Suprapubic skin (tissue), 4 donors: ENCODE results near the gene ZMYM1.

Source experiments
- CTCF ChIP-seq, 2 donors: fragments of 200-600 bp in 1 of 2; fragments of 450-650 bp in 1 of 2; sonication (generic) in 1 of 2; IDR thresholded peaks; one replicate each; pipeline ENCODE4 v1.5.1; 2016 to 2019; ENCODE audit warnings: antibody characterized with exemption in 2 of 2, mild to moderate bottlenecking in 1 of 2, moderate library complexity in 1 of 2
- POLR2A ChIP-seq, 2 donors: fragments of 450-650 bp; IDR thresholded peaks; one replicate each; pipeline ENCODE4 v1.6.1; 2017; ENCODE audit warnings: antibody characterized with exemption in 2 of 2, mild to moderate bottlenecking in 2 of 2, moderate library complexity in 2 of 2
- POLR2AphosphoS5 ChIP-seq, 3 donors: sonication (generic); formaldehyde crosslinking; IDR thresholded peaks; one replicate each; pipeline ENCODE4 v1.6.1; 2017; ENCODE audit warnings: antibody characterized with exemption in 3 of 3

- TF ChIP-seq CTCF (IDR thresholded peaks at IDR 0.05), result no peak
- no peak for TF ChIP-seq POLR2A (IDR thresholded peaks at IDR 0.05)
- TF ChIP-seq POLR2AphosphoS5 (IDR thresholded peaks at IDR 0.05), result no peak
Measured at GRCh38 chr1:35126546-35126945, 47.4 kb downstream of the ZMYM1 start.
